HG03460 (cell line): ENCODE measurements around the gene AOPEP.

Experiments
- ATAC-seq: cut with Tn5 transposase; IDR thresholded peaks from one replicate; pipeline ENCODE4 v1.9.1; 2021; ENCODE audit not compliant: unreplicated experiment

Gene AOPEP

DNA sequence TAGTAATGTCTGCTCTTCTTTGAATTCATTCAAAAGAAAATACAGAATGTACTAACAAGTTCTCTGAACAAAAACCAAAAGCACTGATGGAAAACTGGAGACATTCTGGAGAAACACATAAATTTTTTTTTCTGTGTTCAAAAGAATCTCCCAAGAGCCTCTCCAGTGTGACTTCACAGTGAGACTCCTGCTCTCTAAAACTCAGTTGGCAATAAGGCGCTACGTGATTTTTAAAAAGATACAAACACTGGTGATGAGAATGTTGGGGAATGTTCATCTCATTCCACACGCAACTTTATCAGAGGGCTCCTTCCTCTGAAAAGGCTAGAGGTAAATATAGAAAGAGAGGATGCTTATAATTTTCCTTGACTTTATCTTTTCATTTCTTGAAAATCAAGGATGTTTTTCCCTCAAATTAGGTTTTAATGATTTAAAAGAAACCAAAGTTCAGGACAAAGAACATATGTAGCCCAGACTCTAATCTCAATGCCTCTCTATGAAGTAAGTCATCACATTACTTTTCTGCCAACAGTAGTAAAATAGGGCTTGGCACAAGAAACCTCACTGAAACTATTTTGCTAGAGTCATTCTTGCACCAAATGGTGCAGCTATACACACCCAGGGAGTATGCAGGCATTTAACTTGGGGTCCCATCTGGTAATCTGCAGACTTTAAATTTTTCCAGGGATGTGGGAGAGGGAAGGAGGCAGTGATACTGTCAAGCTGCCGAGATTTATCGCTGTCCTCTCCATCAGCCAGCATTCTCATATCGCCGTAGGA, 12.9 kb upstream of the AOPEP start:
- ATAC-seq = no peak

DNA sequence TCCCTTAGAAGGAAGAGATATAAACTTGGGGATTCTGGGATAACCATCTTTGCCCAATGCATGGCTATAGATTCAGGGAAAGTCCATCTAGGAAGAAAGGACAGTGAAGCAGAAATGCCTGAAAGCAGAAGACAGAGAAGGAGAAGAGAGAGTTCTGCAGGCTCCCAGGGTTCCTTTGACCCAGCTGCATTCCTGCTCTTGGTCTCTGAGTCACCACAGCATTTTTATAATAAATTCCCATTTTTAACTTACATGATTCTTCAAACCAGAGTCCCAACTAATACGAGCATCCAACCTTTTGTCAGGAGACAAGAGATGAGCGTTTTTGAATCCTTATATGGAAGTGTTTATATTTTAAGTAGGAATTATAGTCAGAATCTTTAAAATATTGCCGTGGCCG, 12.0 kb upstream of the AOPEP start:
- ATAC-seq = no peak

DNA sequence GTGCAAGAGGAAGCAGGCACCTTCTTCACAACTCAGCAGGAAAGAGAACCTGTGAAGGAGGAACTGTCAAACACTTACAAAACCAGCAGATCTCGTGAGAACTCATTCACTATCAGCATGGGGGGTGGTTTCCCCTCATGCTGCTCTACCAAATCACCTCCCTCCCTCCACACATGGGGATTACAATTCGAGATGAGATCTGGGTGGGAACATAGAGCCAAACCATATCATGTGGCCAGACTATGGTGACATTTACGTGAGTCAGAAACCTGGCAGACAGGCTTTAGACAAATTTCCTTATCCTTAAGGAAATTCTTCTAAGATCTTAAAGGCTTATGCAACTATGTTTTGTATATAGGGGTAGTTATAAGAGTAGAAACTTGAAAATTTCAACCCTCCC, 8.7 kb upstream of the AOPEP start:
- no peak for ATAC-seq

DNA sequence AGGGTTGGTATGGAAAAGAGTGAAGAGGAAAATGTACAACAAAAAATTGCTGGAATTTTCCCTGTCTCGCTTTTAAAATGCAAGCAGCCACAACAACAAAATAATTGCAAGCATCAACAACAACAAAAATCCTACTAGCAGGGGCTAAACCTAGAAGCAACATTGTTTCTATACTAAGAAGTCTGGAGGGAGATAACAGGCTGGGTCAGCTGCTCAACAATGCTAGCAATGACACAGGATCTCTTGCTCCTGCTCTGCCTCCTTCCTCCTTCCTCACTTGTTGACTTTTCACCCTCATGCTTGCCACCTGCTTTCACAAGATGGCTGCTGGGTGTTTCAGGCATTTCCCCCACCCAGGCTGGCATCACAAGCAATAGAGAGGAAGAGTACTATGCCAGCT, 7.6 kb upstream of the AOPEP start:
- no peak for ATAC-seq

DNA sequence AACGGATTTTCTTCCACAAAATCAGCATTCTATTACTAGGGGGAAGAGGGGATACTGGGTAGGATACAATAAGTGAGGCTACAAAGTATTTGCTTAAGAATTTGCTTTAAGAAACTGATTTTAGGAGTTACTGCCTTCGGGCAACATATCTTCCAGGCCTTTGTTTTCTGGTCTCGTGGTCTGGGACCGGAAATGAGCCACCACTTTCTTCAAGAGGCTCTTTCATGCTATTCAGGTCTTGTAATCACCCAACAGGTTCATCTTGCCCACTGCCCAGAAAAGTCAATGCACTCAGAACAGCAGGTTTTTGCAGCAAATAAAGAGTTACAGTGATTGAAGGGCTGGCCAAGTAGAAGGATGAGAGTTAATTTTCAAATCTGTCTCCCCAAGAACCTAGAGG, 6.6 kb upstream of the AOPEP start:
- ATAC-seq = no peak

DNA sequence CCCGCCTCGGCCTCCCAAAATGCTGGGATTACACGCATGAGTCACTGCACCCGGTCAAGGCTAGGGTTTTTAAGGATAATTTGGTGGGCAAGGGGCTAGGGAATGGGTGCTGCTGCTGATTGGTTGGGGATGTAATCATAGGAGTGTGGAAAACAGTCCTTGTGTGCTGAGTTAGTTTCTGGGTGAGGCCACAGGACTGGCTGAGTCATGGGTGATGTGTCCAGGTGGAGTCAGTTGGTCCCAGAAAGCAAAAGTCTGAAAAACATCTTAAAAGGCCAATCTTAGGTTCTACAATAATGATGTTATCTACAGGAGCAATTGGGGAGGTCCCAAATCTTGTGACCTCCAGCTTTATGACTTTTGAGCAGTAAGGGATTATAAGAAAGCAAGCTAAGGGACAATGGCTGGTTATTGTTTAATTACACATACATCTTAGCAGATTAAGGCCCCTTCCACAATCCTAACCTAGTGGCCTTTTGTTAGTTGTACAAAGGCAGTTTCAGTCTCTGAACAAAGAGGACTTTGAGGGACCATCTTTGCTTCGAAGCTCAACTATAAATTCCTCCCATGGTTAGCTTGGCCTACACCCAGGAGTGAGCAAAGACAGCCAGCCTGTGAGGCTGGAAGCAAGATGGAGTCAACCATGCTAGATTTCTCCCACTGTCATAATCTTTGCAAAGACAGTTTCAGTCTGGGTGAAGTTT, 5.5 kb upstream of the AOPEP start:
- no peak for ATAC-seq

DNA sequence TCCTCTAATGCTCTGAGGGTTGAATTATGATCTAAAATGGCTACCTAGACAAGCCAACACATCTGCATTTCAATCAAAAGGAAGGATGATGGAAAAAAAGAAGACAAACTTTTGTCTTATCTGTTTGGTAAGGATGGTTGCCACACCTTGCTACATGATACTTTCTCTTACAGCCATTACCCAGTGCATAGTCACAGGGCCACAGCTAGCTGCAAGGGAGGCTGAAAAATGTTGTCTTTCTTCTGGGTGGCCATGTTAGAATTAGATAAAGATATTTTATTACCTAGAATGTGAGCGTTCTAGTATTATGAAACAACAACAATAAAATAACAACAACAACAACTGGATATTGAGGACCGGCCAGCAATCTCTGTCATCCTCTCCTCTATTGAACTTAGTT, 4.7 kb upstream of the AOPEP start:
- no peak for ATAC-seq

DNA sequence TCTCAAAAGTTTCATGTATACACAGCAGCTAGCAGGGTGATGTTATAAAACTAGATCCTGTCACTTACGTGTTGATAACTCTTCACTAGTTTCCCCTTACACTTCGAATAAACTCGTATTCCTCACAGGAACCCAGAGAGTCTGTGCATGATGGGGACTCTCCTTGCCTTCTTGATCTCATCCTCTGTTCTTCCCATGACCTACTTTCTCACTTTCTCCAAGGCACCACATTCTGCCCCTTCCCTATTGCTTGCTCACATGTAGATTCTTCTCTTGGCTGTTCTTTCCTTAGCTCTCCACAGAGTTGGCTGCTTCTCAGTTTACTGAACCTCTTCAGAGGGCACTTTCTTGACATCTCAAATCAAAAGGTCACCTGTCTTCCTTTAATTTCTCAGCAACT, 1.2 kb upstream of the AOPEP start:
- ATAC-seq = no peak

DNA sequence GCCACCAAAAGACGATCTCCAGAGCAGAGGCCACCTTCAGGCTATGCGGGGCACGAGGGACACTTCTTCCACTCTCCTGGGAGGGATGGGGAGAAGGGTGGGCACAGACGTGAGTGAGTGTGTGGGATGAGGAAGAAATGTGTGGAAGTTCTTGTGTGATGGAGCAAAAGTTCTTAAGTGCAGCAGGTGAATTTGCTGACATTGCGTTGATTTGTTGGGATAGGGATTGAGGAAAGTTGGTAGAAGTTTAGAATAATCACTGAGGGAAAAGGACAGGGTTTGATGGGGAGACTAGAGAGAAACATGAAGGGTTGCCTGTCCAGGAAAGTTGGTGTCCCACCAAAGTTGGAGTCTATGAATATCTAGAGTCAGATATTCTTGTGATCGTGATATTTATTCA, 2.2 kb downstream of the AOPEP start:
- no peak for ATAC-seq

DNA sequence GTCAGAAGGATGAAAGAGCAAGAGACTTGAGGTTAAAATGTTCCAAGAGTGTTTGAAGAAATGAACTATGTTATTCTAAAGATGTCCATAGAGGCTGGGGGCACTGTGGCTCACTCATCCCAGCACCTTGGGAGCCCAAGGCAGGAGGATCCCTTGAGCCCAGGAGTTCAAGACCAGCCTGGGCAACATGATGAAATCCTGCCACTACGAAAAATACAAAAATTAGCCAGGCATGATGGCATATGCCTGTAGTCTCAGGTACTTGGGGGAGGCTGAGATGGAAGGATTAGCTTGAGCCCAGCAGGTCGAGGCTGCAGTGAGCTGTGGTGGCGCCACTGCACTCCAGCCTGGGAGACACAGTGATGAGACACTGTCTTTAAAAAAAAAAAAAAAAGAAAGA, 2.7 kb downstream of the AOPEP start:
- ATAC-seq = no peak

DNA sequence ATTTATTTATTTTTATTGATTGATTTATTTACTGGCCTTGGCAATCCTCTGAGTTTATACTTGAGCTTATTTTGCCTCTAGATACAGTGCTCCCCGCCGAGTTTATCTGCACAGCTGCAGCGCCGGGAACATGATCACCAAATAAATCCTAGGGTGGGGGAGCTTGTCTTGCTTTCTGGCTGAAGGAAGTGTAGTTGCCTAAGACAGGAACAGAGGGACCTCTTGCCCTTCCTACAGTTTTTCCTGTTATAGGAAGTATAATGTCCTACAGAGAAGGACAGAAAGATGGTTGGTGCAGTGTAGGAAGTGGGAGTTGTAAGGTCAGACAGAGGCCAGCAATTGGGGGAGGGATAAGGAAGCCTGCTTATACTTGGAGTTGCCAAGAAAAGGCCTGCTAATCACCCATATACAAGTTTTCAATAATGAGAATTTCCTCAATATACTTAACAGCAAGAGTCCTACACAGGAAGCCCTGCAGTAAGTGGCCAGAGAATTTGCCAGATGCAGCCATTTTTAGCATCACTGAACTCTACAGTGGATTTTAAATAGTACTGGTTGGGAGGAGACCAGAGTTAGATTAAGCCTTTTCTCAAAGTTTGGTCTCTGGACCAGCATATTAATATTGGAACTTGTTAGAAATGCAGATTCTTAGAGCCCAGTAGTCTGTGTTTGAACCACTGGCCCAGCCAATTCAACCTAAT, 7.7 kb downstream of the AOPEP start:
- no peak for ATAC-seq

DNA sequence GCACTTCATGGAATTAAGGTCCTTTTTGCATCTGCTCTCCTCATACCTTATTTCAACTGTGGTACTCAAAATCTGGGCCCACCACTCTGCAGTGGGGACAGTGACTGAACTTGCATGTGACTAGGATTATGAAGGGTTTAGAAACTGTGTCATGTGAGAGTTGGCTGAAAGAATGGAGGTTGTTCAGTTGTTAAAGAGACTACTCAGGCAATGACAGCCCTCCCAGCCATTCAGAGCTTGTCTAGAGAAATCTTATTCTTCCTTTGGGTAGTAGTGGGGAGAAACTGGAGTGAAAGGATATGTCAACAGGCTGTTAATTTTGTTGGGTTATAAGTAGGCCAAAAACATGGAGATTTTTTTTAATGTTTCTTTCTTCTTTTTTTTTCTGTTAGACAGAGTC, 10.3 kb downstream of the AOPEP start:
- ATAC-seq = no peak

DNA sequence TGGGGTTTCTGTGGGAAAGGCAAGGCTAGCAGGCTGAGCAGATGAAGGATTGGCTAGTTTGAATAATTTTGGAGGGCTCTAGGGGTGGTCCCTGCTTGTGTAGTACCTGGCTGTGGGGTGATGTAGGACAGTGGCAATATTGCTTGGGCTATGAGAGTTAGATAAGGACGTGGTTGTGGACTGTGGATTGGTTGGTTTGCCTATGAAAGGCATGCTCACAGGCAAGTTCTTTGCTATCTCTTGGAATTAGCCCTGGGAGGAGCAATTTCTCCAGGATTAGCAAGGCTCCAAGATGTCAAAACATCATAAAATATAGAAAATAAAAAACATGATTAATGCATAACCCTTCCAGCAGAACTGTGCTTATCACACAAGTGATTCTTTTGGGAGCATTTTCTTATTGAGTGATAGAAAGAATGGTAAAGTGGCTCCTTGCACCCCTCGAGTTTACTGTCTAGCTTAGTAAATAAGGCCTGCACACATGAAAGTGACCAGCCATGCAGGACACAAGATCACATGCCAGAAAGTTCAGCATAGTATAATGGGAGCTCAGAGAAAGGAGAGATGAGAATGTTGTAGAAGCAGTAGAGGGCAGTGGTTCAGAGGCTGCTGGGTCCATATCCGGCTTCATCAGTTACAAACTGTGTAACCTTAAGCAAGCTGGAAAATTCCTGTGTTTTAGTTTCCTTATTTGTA, 13.8 kb downstream of the AOPEP start:
- no peak for ATAC-seq

DNA sequence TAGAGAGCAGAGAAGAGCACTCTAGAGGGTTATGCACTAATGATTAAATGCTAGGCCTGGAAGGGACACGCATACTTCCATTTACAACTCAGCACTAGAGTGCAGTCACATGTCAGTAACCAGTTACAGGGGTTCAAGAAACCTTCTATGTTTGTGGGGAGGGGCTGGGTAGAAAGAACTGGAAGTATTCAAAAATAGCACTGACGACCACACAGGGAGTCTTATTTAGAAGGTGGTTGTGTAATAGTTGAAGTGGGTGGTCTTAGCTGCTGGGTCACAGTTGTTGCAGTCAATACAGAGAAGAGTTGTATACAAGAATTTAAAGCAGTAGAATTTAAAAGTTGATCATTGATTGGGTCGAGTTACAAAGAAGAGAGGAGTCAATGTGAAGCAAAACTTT, 15.4 kb downstream of the AOPEP start:
- ATAC-seq = no peak

DNA sequence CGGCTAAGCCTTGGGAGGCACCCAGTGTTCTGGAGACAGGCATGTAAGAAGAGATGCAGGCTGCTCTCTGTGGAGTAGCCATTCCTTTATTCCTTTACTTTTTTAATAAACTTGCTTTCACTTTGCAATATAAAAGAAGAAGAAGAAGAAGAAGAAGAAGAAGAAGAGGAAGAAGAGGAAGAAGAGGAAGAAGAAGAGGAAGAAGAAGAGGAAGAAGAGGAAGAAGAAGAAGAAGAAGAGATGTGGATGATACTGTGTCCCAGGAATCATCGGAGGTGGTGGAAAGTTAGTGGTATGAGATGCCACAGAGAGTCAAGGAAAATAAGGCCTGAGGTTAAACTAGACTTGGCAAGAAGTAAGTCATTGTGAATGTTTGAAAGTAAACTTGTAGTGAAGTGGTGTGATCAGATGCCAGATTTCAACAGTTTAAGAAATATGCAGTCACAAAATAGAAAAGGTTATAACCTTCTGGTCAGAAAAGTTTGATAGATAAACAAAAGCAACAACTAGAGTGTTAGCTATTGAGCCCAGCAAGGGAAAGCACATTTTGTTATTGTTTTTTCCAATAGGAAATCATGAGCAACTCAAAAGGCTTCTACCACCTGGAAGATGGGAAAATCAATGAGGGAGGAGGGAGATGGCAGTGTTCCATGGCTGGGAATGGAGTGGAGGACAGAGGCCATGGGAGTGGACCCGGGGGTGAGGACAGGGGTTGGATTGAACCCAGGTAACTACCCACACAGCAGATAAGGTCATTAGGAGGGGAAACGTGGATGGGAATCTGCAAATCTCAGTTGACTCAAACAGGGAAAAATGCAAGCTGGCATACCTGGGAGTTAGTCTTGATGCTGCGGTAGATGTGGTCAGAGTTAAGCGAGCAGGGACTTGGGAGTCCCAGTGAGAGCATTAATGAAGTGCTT, 16.8 kb downstream of the AOPEP start:
- no peak for ATAC-seq

DNA sequence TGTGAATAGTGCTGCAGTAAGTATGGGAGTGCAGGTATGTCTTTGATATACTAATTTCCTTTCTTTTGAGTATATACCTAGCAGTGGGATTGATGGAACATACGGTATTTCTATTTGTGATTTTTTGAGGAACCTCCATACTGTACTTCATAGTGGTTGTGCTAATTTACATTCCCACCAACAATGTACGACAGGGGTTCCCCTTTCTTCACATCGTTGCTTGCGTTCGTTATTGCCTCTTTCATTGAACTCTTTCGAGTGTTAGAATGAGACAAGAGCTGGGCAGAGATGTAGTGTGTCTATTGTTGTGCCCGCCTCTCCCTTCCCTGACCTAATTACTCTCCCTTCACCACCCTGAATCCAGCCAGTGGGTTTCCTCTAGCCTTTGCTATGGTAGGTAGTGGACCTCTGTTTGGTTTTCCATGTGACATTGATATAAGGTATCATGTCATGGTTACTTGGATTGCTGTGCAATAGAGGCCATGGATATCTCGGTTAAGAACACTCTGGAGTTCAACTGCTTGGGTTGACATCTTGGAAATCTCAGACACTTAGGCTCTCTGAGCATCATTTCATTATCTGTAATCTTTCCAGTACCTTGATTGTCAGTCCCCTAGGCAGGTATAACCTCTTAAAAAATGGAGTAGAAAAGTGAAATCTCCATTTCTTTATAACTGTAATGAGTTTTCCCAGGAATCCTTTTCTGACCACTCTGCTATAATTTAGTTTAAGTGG, 19.5 kb downstream of the AOPEP start:
- ATAC-seq = no peak

DNA sequence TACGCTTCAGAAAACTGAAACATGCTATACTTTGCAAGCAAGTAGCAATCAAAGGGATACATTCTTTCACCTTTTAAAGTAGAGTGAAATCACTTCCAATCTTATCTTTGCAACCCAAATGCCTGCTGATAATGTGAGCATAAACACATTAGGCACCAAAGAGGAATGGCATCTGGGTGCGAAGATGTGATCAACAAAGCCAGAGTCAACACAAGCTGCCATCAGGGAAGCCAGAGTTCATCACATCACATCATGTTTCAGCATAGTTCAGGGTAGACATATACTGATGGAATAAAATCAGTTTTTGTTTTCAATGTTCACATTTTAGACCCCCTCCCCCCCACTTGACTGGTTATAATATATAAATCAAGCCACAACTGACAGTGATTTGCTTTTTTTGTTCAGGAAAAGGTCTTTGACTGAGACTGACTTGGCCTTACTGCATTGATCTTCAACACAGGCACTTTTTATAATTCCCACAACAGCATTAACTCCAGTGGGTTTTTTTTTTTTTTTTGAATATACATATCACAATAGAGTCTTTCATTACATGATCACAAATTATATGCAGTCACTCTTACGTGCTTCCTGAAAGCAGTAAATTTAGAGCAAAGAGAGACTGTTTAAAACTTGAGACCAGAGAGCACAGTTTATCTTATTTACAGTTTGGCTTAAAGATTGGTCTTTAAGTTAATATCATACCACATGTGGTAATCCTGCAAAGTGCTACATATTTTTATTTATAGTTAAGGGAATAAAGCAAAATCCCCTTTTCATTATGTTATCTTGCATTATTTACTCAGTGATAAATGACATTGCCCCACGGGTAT, 20.3 kb downstream of the AOPEP start:
- ATAC-seq = no peak

DNA sequence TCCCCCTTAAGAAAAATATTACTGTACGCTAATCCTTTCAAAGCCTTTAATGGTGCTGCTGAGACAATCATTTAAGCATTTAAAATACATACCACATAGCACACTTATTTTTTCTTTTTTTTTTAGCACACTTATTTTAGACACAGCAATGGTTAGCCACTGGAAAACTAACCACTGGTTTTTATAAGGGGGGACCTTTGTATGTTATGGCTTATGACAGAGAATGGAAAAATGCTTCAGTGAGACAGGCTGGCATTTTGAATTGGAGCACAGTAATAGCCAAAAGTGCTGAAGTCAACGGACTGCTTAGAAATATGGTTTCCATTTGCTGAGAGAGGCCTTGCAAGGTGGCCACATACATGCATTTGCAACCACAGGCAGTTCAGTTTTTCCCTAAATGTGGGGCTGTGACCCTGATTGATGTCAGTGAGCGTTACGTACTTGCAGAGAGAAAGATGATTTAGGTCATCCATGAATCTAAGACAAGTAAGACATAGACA, 28.5 kb downstream of the AOPEP start:
- no peak for ATAC-seq

DNA sequence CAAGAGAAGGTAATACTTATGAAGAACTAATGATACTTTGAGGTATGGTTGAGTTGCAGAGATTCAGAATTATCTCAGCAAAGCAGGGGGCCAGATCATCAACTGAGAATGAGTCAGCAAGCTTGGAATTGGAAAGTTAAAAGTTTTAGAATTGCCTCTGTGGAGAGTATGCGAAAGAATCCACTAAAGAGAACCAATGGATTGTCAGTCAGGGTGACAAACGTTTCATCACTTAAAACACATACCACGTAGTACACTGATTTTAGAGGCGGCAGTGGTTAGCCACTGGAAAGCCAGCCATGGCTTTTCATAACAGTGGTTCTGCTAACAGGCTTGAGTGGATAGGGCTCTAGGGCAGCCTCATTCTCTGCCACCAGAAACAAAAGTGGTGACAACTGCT, 30.7 kb downstream of the AOPEP start:
- ATAC-seq = no peak
